SK-MEL-5 (cell line): ENCODE measurements around the gene CNTNAP5. TPM values are rescaled to one million over a fixed set of nuclear protein-coding genes. Genes with fewer than 3 reads are reported as not detected.

Experiments
- DNase-seq: peaks from one replicate; pipeline ENCODE4 v3.0.0-alpha.2; 2016; ENCODE audit warnings: low read depth, low spot score
- in situ Hi-C: cut with HindIII; loops from 2 replicates; pipeline ENCODE4 v1.10.0; 2016; ENCODE audit warnings: low sequenced_read_pairs, high pct_unique_total_duplicates, low pct_unique_long_range_greater_than_20kb
- total RNA-seq: library from RNA; depleted of rRNA; stranded (reverse); fragments of >200 nt; shearing (Covaris generic); gene quantifications from 2 replicates; pipeline ENCODE4 v1.2.3, GENCODE V29; 2014

Gene CNTNAP5
- total RNA-seq, 1 experiment from 2014 or later, result not detected

- DNase-seq, result no peak
- in situ Hi-C loops, result no loop called here
Observed at GRCh38 chr2:124437811-124438210, 412.7 kb downstream of the CNTNAP5 start.

GRCh38 chr2:124450481-124450880 lies 425.4 kb downstream of the CNTNAP5 start:
- DNase-seq, result no peak
- in situ Hi-C loops, result no loop called here

- peak; percentile 7 for DNase-seq
- in situ Hi-C loops, result no loop called here
Observed at GRCh38 chr2:124476291-124476690, 451.2 kb downstream of the CNTNAP5 start.

- DNase-seq, result no peak
- in situ Hi-C loops, result no loop called here
Observed at GRCh38 chr2:124478761-124479160, 453.7 kb downstream of the CNTNAP5 start.

- DNase-seq, result no peak
- in situ Hi-C loops, result no loop called here
Observed at GRCh38 chr2:124480958-124481357, 455.9 kb downstream of the CNTNAP5 start.

GRCh38 chr2:124482044-124482443 lies 457.0 kb downstream of the CNTNAP5 start:
- no peak for DNase-seq
- in situ Hi-C loops, result no loop called here

- in situ Hi-C loops, result no loop called here
- DNase-seq, result no peak
Observed at GRCh38 chr2:124482551-124482950, 457.5 kb downstream of the CNTNAP5 start.

- DNase-seq, result peak; percentile 28
- in situ Hi-C loops, result no loop called here
Observed at GRCh38 chr2:124485659-124486058, 460.6 kb downstream of the CNTNAP5 start.

GRCh38 chr2:124489686-124490085 lies 464.6 kb downstream of the CNTNAP5 start:
- no peak for DNase-seq
- in situ Hi-C loops, result no loop called here

- no peak for DNase-seq
- in situ Hi-C loops, result no loop called here
Observed at GRCh38 chr2:124501575-124502152, 476.6 kb downstream of the CNTNAP5 start.

GRCh38 chr2:124514236-124514635 lies 489.1 kb downstream of the CNTNAP5 start:
- DNase-seq, result no peak
- in situ Hi-C loops, result no loop called here

- no peak for DNase-seq
- in situ Hi-C loops, result no loop called here
Observed at GRCh38 chr2:124520953-124521352, 495.9 kb downstream of the CNTNAP5 start.

- DNase-seq, result no peak
- in situ Hi-C loops, result no loop called here
Observed at GRCh38 chr2:124523096-124523495, 498.0 kb downstream of the CNTNAP5 start.

- in situ Hi-C loops, result no loop called here
- no peak for DNase-seq
Observed at GRCh38 chr2:124524155-124524915, 499.2 kb downstream of the CNTNAP5 start.

GRCh38 chr2:124526221-124526620 lies 501.1 kb downstream of the CNTNAP5 start:
- in situ Hi-C loops, result no loop called here
- DNase-seq, result no peak

- DNase-seq, result no peak
- in situ Hi-C loops, result no loop called here
Observed at GRCh38 chr2:124530203-124530602, 505.1 kb downstream of the CNTNAP5 start.

GRCh38 chr2:124533226-124533954 lies 508.3 kb downstream of the CNTNAP5 start:
- in situ Hi-C loops, result no loop called here
- no peak for DNase-seq

GRCh38 chr2:124534028-124534427 lies 508.9 kb downstream of the CNTNAP5 start:
- DNase-seq, result no peak
- in situ Hi-C loops, result no loop called here

- in situ Hi-C loops, result no loop called here
- no peak for DNase-seq
Observed at GRCh38 chr2:124535816-124536215, 510.7 kb downstream of the CNTNAP5 start.
